Peyer's patch (tissue), 4 donors: ENCODE measurements around the gene LIFR. TPM values are rescaled to one million over a fixed set of nuclear protein-coding genes. Genes with fewer than 3 reads are reported as not detected.

Experiments used
- DNase-seq, 3 donors: peaks; one replicate each; pipeline ENCODE4 v3.0.0-alpha.2; 2017 to 2019
- H3K27ac ChIP-seq, 4 donors: fragments of 200-600 bp; sonication (generic); one replicate each; pipeline ENCODE4 v1.5.1; 2016 to 2019
- H3K27me3 ChIP-seq, 2 donors: fragments of 200-600 bp; sonication (generic); one replicate each; pipeline ENCODE4 v1.5.1; 2019
- H3K36me3 ChIP-seq, 3 donors: fragments of 200-600 bp; sonication (generic); one replicate each; pipeline ENCODE4 v1.5.1; 2016 to 2019
- H3K4me1 ChIP-seq, 4 donors: fragments of 200-600 bp; sonication (generic); one replicate each; pipeline ENCODE4 v1.5.1; 2016 to 2019
- H3K4me3 ChIP-seq, 4 donors: fragments of 200-600 bp; sonication (generic); 1 replicate in 3 of 4; 2 replicates in 1 of 4; pipeline ENCODE4 v1.5.1; 2016 to 2019; ENCODE audit warnings: mild to moderate bottlenecking in 1 of 4
- H3K9me3 ChIP-seq, 4 donors: fragments of 200-600 bp; sonication (generic); one replicate each; pipeline ENCODE4 v1.5.1; 2016 to 2019; ENCODE audit warnings: mild to moderate bottlenecking in 1 of 4
- POLR2A ChIP-seq, 2 donors: fragments of 450-650 bp; IDR thresholded peaks; one replicate each; pipeline ENCODE4 v1.5.1; 2017; ENCODE audit warnings: antibody characterized with exemption in 2 of 2, mild to moderate bottlenecking in 2 of 2, moderate library complexity in 2 of 2
- total RNA-seq, 4 donors: library from RNA; depleted of rRNA; stranded (reverse); fragments of >200 nt; gene quantifications; one replicate each; pipeline ENCODE4 v1.1.0, GENCODE V29; 2016
- TF ChIP-seq, protein P1 (sequence below), 6 experiments: fragments of 450-650 bp in 4 of 6; fragments of 200-600 bp in 2 of 6; sonication (generic) in 1 of 6; IDR thresholded peaks; one replicate each; pipeline ENCODE4 v1.5.1; 2017 to 2019; ENCODE audit warnings: antibody characterized with exemption in 6 of 6, mild to moderate bottlenecking in 3 of 6, moderate library complexity in 1 of 6

Gene LIFR
- total RNA-seq, 4 donors from 2014 or later: 10.7 to 98.2 (median 19.9) TPM

- DNase-seq: no peak
- Histone ChIP-seq H3K9me3 (no peaks in the 10 kb centered on the region), H3K27me3 (peaks cover 0 to 5% of the 10 kb centered on the region in 2 donors), H3K27ac (peak overlapping the region; percentile 73 to 94 (median 77)), H3K4me3 (peak overlapping the region; percentile 48 to 76 (median 57)), H3K36me3 (no peaks in the 10 kb centered on the region), H3K4me1 (peaks cover 0 to 5% (median 0%) of the 10 kb centered on the region in 4 donors)
- TF ChIP-seq POLR2A (IDR thresholded peaks at IDR 0.05): no peak
- TF ChIP-seq, protein P1, sequence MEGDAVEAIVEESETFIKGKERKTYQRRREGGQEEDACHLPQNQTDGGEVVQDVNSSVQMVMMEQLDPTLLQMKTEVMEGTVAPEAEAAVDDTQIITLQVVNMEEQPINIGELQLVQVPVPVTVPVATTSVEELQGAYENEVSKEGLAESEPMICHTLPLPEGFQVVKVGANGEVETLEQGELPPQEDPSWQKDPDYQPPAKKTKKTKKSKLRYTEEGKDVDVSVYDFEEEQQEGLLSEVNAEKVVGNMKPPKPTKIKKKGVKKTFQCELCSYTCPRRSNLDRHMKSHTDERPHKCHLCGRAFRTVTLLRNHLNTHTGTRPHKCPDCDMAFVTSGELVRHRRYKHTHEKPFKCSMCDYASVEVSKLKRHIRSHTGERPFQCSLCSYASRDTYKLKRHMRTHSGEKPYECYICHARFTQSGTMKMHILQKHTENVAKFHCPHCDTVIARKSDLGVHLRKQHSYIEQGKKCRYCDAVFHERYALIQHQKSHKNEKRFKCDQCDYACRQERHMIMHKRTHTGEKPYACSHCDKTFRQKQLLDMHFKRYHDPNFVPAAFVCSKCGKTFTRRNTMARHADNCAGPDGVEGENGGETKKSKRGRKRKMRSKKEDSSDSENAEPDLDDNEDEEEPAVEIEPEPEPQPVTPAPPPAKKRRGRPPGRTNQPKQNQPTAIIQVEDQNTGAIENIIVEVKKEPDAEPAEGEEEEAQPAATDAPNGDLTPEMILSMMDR (IDR thresholded peaks at IDR 0.05): no peak
Observed at GRCh38 chr5:38555354-38556087, 925 bp downstream of the LIFR start.

- no peak for DNase-seq
- H3K27ac ChIP-seq: peak overlapping the region in 3 of 4 donors; percentile 4 to 94 (median 13)
- peak overlapping the region; percentile 2 to 76 (median 8) for H3K4me3 ChIP-seq
- no peaks in the 10 kb centered on the region for H3K36me3 ChIP-seq
- H3K4me1 ChIP-seq: peaks cover 0 to 5% (median 0%) of the 10 kb centered on the region in 4 donors
- H3K27me3 ChIP-seq: peaks cover 0 to 5% of the 10 kb centered on the region in 2 donors
- no peak for TF ChIP-seq POLR2A (IDR thresholded peaks at IDR 0.05)
- TF ChIP-seq, protein P1 (IDR thresholded peaks at IDR 0.05): no peak
- H3K9me3 ChIP-seq: no peaks in the 10 kb centered on the region
Observed at GRCh38 chr5:38554861-38555260, 1.6 kb downstream of the LIFR start.

GRCh38 chr5:38554403-38554802, 2.0 kb downstream of the LIFR start:
- Histone ChIP-seq H3K27me3 (peaks cover 0 to 5% of the 10 kb centered on the region in 2 donors), H3K4me3 (peak overlapping the region in 3 of 4 donors; percentile 3 to 76 (median 14)), H3K36me3 (no peaks in the 10 kb centered on the region), H3K27ac (peak overlapping the region in 1 of 4 donors; percentile 4), H3K9me3 (no peaks in the 10 kb centered on the region), H3K4me1 (peaks cover 0 to 5% (median 0%) of the 10 kb centered on the region in 4 donors)
- TF ChIP-seq, protein P1 (IDR thresholded peaks at IDR 0.05): no peak
- no peak for TF ChIP-seq POLR2A (IDR thresholded peaks at IDR 0.05)
- DNase-seq: no peak

DNA sequence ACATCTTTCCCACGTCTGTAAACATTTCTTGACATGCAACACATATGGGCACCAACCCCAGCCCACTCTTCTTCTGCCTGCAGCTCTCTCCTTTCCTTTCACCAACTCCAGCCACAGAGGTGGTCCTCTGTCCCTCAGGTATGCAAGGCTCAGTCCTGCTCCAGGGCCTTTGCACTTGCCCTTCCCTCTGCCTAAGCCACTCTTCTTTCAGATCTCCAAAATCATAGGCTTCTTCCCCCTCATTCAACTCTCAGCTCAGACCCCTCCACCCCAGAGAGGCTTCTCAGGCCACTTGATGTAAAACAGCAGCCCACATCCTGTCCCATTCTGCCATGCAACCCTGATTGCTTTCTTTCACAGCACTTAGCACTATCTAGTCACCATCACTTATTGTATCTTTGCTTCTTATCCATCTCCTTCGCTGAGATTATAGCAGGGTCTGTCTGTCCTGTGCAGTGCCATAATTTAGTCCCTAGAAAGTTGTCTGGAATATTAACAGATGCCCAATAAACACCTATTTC, 3.4 kb downstream of the LIFR start:
- no peaks in the 10 kb centered on the region for H3K9me3 ChIP-seq
- peaks cover 0 to 10% (median 0%) of the 10 kb centered on the region in 4 donors for H3K4me1 ChIP-seq
- H3K36me3 ChIP-seq: no peaks in the 10 kb centered on the region
- no peak for TF ChIP-seq POLR2A (IDR thresholded peaks at IDR 0.05)
- TF ChIP-seq, protein P1 (IDR thresholded peaks at IDR 0.05): no peak
- H3K4me3 ChIP-seq: peak overlapping the region in 1 of 4 donors; percentile 15
- H3K27ac ChIP-seq: no peak overlapping the region
- peaks cover 0 to 5% of the 10 kb centered on the region in 2 donors for H3K27me3 ChIP-seq
- no peak for DNase-seq

DNA sequence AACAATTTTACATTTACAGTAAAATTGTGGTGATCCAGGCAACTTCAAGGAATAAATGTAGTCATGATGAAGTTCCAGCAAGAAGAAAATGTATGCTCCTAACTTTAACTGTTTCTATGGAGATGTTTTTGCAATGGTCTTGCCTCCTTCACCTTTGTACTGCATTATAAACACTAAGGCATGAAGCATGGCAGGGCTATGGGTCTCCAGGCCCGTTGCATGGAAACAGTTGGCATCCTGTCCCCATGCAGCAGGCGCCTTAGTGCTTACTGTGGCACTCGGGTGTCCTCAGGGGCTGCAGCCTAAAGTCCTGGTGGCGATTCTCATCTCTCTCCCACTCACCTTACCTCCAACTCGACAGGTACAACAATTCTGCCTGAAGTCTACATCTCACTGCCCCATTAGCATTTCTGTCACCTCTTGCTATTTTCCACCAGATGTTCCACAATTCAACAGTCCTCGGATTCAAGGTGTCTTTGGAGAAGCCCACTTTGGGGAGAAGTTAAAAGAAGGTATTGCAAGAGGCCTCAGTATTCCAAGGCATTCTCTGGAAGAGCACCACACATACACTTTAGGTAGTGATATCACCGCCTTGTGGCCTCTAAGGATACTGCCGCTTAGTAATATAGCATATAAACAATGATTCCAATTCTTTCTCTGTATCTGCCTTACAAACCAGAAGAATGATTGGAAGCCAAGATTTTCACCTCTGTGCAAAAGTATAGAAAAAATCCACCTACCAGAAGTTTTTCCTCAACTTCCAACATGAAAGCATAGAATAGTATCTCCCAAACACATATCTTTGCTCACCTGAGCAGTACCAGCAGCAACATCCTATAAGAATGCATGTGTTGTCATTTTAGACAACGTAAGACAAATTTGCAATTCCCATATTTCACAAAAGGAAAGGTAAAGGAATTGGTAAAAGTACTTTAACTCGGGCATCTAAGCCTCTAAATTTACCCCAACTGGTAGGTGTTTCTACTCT, 5.1 kb downstream of the LIFR start:
- Histone ChIP-seq H3K4me1 (peaks cover 0 to 10% (median 0%) of the 10 kb centered on the region in 4 donors), H3K4me3 (no peak overlapping the region), H3K27ac (no peak overlapping the region), H3K36me3 (no peaks in the 10 kb centered on the region), H3K27me3 (peaks cover 0 to 5% of the 10 kb centered on the region in 2 donors), H3K9me3 (no peaks in the 10 kb centered on the region)
- TF ChIP-seq, protein P1 (IDR thresholded peaks at IDR 0.05): peak in 4 of 6 experiments; percentile 13 to 45 (median 42)
- TF ChIP-seq POLR2A (IDR thresholded peaks at IDR 0.05): no peak
- DNase-seq: no peak
